GM18498 (cell line): ENCODE measurements around the gene ZNF83.
A peak's percentile ranks its signal among the peaks of the same experiment; 100 is the strongest.
"Not testable (repeated sequence)": the region's sequence is repeated elsewhere in the genome, so short reads cannot be mapped to it uniquely, and the experiment has no call there.

Source experiments
- ATAC-seq: cut with Tn5 transposase; IDR thresholded peaks from one replicate; pipeline ENCODE4 v1.9.1; 2021; ENCODE audit warnings: mild to moderate bottlenecking, moderate library complexity; ENCODE audit not compliant: unreplicated experiment

The ZNF83 gene

DNA sequence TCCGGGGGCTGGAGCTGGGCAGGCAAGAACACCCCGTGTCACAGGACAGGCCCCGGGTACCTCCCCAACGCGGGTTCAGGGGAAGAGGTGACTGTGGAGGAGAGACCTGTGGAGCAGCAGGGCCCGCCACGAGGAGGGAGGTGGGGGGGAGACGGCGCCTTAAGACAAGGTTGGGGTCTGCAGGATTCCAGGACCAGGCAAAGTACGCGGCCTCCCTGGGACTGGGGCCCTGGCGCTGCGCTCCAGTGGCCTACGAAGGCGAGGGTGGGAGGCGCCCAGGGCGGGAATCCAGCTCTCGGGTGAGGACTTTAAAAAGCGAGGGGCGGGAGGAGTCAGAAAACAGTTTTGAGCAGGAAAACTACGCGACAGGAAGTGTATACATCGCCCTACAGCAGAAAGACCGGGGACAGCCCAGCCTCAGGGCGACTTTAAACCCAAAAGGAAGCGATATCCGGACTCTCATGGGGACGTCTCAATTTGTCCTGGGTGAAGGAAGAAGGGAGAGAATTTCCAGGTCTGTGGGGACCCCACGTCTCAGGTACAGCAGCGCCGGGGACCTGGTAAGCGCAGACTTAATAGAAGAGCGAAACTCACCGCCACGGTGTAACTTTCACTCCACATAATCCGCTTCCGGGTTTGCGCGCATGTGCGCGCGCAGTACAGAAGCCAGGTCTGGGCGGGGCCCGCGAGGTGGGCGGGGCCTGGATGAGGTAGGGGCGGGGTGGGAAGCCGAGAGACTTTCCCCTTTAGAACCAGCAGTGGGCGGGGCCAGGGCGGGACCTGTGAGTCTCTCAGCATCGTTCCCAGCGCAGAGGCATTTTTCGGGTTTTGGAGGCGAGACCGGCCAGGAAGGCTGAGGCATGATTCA, at the start of gene ZNF83:
Gene ZNF83, minus strand, starts transcription at position 638 of the 868 bp plus-strand sequence.
- ATAC-seq = peak; percentile 86

DNA sequence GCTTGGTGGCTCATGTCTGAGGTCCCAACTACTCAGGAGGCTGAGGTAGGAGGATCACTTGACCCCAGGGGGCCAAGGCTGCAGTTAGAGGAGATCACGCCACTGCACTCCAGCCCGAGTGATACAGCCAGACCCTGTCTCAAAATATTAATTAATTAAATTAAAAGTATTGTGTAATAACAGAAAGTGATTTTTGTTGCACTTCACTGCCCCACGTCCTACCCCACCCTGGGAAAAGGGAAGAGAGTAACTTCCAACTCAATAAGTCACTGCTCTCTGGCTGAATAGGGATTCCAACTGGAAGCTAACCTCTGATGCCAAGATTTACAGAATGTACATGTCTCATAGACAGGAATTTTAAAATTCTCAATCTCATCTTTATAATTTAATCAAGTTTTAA, 49.5 kb upstream of the ZNF83 start:
- no peak for ATAC-seq

DNA sequence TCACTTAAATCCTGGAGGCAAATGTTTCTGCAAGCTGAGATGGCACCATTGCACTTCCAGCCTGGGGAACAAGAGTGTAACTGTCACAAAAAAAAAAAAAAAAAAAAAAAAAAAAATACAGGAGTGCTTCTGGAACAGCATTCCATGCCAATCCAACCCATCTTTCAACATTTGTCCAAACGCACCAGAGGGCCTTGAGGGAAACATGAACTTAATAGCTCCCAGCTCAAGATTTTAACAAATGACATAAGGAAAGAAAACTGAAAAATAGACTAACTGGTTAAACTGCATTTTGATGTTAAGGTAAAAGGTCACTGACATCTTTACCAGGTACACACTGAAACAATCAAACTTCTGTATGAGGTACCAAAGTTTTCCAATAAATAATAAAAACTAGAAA, 47.7 kb upstream of the ZNF83 start:
- ATAC-seq = no peak

DNA sequence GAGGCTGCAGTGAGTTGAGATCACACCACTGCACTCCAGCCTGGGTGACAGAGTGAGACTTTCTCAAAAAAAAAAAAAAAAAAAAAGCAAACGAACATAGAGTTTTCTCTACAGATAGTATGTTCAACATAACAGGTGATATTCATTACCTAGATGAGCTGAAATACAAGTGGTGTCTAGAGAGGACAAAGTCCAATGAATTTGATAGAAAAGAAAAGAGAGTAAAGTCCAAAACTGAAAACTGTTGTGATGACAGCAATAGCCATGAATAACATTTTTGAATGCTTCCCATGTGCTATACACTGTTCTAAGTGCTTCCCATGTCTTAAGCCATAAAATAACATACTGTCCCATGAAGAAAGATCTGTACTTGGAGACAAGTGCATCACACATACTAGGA, 43.1 kb upstream of the ZNF83 start:
- not testable (repeated sequence) for ATAC-seq

DNA sequence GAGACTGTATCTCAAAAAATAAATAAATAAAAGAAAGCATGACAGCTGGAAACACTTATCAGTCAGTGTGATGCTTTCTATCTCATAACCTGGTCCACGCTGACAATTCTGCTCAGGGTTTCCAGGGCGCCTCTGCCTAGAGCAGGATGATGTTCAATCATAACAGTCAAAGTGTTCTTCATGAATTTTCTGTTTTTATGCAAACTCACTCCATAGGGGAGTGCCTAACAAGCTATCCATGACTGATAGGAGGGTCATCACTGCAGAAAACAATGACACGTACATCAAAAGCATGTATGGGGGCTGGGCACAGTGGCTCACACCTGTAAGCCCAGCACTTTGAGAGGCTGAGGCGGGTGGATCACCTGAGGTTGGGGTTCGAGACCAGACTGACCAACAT, 41.4 kb upstream of the ZNF83 start:
- no peak for ATAC-seq

DNA sequence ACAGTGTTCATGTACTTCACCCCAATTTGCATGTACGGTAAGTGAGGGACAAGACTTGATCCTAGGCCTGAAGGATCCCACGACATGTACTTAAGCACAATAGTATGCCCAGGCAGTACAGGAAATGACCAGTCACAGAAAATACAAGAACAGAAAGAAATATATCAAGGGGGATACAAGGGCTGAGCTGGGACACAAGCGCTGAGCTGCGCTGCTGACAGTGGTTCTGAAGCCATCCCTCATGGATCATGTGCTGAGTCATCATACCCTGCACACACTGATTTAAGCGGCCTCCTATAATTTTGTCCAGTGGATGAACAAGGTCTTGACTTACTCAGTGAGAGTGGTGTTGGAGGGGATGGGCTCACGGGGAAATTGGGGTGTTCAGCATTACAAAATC, 37.1 kb upstream of the ZNF83 start:
- ATAC-seq = not testable (repeated sequence)

DNA sequence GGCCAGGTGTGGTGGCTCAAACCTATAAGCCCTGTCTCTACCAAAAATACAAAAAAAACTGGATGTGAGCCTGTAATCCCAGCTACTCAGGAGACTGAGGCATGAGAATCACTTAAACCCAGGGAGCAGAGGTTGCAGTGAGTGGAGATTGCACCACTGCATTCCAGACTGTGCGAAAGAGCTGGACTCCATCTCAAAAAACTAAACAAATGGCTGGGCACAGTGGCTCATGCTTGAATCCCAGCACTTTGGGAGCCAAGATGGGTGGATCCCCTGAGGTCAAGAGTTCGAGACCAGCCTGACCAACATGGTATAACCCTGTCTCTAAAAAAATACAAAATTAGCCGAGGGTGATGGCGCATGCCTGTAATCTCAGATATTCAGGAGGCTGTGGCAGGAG, 34.9 kb upstream of the ZNF83 start:
- no peak for ATAC-seq

DNA sequence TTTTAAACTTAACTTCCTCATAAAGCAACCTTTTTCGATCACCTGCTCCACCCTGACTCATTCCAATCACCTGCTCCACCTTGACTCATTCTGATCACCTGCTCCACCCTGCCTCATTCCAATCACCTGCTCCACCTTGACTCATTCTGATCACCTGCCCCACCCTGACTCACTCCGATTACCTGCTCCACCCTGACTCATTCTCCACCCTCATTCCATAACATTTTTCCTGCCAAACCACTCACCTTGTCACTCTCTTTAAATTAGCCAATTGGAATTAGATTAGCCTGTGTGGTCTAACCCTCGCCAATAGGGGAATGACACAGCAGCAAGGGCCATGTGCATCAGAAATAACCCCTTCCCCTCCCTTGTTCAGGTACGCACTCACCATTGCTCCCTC, 31.9 kb upstream of the ZNF83 start:
- ATAC-seq = no peak

DNA sequence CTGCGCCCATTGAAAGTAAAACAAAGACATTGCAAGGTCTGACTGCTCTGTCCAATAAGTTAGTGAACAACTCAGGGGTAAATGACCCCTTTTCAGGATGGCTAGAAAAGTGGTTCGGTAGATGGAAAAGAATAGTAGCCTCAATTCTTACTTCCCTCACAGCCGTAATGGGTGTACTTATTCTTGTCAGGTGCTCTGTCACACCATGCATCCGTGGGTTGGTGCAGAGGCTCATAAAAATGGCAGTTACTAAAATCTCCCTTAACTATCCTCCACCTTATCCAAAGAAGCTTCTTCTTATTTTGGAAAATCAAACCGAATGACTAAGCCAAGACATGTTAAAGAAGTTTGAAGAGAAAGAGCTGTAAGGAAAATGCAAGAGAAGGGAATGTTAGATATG, 31.4 kb upstream of the ZNF83 start:
- no peak for ATAC-seq

DNA sequence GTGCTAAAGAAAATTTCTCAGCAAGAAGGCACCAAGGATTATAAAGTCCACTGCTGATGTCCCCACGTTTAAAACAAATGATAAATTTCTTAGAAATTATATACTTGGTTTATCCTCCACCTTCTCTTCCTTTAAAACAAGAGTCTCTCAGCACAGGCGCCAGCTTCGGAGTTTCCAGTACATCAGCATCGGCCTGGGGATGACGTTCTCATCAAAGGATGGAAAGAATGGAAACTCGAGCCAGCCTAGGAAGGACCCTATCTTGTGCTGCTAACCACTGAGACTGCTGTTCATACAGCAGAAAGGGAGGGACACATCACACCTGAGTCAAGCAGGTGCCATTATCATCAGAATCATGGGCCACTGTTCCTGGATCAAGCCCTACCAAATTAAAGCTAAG, 29.8 kb upstream of the ZNF83 start:
- ATAC-seq = no peak

DNA sequence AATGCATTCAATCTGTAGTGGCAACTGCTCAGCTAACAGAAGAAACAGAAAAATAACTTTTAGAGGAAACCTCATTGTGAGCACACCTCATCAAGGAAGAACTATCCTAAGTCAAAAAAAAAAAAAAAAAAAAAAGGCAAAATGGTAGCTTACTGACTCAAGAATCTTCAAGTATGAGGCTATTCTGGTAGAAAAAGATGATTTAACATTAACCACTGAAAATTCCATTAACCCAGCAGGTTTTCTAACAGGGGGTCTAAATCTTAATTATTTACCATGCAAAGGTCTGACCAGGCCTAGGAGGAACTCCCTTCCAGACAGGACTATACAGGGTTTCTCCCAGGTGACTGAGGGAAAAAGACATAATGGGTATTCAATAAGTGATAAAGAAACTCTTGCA, 28.4 kb upstream of the ZNF83 start:
- no peak for ATAC-seq

DNA sequence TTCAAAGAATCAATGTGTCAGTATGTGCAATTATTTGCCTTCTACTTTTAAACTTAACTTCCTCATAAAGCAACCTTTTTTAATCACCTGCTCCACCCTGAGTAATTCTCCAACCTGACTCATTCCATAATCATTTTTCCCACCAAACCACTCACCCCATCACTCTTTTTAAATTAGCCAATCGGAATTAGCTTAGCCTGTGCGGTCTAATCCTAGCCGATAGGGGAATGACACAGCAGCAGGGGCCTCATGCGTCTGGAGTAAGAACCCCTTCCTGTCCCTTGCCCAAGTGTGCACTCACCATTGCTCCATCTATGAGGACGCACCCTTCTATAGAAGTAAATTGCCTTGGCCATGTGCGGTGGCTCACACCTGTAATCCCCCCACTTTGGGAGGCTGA, 27.4 kb upstream of the ZNF83 start:
- no peak for ATAC-seq

DNA sequence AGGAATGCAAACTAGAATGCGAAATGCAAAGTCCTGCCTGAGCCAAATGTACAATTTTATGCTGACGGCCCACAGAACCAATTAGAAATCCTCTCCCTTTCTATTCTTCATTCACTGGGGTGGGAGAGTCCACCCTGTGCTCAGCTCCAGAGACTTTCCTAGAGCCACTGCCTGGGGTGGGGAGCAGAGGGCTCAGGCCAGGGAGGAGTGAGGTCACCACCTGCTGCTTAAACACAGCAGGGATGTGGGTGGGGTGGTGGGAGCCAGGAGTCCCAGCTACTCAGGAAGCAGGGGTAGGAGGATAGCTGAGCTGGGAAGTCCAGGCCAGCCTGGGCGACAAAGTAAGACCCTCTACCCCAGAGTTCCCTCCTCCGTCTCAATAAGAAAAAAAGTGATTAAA, 26.9 kb upstream of the ZNF83 start:
- no peak for ATAC-seq

DNA sequence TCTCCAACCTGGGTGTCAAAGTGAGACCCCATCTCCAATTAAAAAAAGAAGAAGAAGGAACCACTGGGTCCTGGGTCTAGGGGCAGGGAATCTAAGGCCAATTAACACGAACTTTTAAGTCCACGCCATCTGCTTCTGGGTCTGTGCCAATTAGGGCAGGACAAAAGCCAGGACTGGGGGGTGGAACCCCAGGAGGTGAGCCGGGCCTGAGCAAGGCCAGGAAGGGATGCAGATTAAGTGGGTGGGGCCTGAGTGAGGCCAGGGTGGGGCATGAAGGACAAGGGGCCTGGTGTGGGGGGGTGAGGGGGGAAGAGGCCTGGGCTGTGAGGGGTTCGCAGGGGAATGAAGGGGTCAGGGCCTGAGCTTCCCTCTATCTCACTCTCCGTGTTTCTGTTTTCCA, 26.3 kb upstream of the ZNF83 start:
- no peak for ATAC-seq

DNA sequence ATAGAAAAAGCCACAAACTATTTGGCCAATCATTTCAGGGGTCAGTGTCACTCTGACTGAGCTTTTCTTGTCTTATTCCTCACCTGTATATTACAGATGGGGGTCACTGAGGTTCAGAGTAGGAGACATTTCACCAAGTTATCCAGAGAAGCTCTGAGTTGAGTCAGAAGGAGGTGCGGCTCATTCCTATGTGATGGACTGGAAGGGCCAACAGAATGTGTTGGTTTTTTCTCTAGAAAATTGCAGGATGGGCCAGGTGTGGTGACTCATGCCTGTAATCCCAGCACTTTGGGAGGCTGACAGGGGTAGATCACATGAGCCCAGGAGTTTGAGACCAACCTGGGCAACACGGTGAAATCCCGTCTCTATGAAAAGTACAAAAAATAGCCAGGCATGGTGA, 24.5 kb upstream of the ZNF83 start:
- ATAC-seq = no peak

DNA sequence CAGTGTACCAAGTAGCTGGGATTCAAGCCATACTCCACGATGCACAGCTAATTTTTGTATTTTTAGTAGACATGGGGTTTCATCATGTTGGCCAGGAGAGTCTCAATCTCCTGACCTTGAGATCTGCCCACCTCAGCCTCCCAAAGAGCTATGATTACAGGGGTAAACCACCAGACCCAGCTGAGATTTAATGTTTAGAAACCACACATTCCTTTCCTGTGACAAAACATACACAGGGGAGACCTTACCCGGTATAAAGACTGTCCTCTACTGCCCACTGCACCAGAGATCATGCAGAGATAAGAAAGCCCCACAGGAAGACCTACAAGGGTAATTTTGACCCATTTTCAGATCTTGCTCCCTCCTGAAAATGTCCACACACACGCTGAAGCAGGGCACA, 22.8 kb upstream of the ZNF83 start:
- no peak for ATAC-seq

DNA sequence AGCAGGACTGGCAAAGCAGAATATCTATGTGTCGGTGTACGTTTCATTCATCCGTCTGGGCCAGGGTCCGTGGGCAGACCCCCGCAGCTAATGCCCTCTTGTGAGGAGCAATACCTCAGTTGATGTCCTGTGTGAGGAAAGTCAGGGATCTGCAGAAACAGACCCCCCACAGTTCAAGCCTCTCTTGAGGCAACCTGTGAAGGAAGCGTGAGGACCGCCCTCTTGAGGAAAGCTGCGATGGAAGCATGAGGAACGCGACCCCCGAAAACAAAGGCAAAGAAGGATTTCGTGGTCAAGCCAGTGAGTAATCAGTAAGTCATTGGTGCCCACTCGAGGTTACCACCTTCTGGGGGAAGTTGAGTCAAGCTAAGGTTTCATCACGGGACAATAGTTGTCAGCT, 20.9 kb upstream of the ZNF83 start:
- ATAC-seq = no peak

DNA sequence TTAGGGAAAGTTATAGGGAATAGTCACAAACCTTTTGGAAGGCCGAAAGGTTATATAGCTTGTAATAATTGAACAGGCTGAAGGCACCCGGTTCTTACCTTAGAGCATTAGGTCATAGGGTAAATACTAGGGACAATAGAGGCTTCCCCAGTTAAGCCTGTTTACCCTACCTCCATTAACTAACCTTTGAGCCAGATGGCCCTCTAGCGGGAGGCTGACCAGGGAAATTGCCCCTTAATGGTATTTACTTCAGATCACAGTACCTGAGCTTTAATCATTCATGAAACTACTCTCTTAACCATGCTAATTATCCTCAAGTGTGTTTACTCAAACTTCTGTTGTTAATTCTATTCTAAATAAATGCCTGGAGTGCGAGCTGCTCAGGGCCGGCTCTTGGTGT, 20.4 kb upstream of the ZNF83 start:
- ATAC-seq = no peak

DNA sequence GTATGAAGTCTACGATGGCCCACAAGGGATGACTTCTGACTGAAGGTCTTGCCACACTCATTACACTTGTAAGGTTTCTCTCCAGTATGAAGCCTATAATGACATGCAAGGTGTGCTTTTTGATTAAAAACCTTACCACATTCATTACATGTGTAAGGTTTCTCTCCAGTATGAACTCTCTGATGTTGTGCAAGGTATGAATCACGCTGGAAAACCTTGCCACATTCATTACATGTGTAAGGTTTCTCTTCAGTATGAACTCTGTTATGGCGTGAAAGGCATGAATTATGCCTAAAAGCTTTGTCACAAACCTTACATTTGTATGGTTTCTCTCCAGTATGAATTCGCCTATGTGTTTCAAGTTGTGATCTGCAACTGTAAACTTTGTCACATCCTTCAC, 15.0 kb upstream of the ZNF83 start:
- no peak for ATAC-seq

DNA sequence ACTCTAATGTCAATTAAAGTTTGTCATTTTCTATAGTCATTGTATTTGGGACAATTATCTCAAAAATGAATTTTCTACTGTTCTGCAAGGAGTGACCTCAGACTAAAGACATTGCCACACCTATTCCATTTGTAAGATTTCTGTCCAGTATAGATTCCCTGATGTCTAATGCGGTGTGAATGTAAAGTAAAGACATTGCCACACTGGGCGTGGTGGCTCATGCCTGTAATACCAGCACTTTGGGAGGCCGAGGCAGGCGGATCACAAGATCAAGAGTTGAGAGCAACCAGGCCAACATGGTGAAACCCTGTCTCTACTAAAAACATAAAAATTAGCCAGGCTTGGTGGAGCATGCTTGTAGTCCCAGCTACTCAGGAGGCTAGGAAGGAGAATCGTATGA, 13.8 kb upstream of the ZNF83 start:
- no peak for ATAC-seq

DNA sequence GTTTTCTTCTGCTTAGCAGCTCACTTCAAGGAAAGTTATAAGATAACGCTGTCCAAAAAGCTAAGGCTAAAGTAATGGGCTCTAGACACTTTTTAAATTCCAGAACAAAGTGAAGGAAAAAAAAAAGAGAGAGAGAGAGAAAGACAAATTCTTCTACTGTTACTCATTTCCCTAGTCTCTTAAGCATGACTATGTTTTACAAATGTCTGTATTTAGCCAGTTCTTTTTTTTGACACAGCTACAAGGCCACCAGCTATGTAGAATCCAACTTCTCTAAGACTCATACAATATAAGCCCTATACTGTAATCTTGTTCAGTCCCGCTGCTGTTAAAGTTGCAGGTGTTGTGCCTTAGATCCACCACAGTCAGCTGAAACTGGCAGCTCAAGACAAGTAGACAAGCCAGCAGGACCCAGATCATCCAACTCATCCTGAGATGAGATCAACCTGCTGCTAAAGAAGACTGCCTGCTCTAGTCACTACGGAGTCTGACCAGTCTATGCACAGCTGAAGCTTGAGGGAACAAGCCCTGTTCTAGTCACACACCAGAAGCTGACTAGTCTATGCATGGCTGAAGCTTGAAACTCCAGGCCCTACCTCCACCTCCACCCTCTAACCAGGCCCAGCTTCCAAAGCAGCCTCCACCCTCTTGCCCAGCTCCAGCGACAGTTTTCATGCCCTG, 10.3 kb upstream of the ZNF83 start:
- ATAC-seq = no peak

DNA sequence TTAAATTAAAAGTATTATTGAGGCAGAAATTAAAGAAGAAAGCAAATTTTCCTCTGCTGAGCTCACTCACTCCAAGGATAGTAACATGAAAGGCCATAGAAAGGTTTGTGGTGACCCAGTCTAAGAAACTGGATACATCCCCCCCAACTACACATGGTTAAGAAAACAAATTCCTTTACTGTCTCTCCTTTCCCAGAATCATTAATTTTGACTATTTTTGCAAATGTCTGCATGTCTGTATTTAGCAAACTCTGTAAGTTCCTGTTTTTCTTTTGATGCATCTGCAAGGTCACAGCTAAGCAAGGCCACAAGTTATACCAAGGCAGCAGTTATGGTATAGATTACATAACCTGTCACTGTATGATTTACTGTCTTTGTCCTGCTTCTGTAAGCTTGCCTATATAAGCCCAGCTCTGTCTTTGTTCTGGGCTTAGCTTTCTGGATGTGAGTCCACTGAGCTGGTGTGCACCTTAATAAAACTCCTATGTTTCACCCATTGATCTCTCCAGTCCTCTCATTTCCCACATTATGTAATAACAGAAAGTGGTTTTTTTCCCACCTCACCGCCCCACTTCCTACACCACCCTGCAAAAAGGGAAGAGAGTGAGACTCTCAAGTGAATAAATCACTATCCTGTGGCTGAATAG, 8.5 kb upstream of the ZNF83 start:
- no peak for ATAC-seq
